Fibroblast of lung (primary cell): Measurements from ENCODE around the gene RETREG2.

Source experiments
- EZH2 ChIP-seq: IDR thresholded peaks from 2 replicates; pipeline ENCODE4 v1.5.1; 2012; ENCODE audit warnings: low read length, control low read depth, mild to moderate bottlenecking; ENCODE audit errors: missing control alignments
- TF ChIP-seq, protein P1 (sequence below), 2 donors: IDR thresholded peaks in 1 of 2; conservative IDR thresholded peaks in 1 of 2; 1 replicate in 1 of 2; 2 replicates in 1 of 2; pipeline ENCODE4 v1.5.1; 2011 to 2012; ENCODE audit warnings: low read length in 2 of 2, control low read depth in 1 of 2, inconsistent platforms in 1 of 2, low read depth in 1 of 2, mild to moderate bottlenecking in 1 of 2

DNA sequence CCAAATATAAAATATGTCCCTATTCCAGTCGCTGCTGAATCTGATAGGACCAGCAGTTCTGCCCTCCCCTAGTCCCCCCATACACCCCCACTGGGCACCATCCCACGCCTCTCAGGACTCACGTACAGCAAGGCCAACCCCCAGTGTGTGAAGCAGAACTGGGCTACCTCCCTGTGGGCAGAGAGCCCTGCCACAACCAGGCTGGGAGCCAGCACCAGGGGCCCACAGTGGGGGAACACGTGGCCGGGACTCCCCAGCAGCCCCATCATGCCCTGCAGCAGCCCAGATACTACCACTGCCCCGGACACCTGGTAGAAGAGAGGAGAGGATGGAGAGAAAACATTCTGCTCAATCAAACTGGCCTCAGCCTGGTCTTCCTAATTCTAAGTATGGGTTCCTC is 9.5 kb upstream of the RETREG2 start:
- TF ChIP-seq, protein P1, sequence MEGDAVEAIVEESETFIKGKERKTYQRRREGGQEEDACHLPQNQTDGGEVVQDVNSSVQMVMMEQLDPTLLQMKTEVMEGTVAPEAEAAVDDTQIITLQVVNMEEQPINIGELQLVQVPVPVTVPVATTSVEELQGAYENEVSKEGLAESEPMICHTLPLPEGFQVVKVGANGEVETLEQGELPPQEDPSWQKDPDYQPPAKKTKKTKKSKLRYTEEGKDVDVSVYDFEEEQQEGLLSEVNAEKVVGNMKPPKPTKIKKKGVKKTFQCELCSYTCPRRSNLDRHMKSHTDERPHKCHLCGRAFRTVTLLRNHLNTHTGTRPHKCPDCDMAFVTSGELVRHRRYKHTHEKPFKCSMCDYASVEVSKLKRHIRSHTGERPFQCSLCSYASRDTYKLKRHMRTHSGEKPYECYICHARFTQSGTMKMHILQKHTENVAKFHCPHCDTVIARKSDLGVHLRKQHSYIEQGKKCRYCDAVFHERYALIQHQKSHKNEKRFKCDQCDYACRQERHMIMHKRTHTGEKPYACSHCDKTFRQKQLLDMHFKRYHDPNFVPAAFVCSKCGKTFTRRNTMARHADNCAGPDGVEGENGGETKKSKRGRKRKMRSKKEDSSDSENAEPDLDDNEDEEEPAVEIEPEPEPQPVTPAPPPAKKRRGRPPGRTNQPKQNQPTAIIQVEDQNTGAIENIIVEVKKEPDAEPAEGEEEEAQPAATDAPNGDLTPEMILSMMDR (conservative IDR thresholded peaks at IDR 0.05 in 1 of 2, IDR thresholded peaks at IDR 0.05 in 1 of 2; ENCODE audit: low read depth in 1 of 2, low read length in 2 of 2) = no peak
- TF ChIP-seq EZH2 = no peak
